AG10803 (cell line): ENCODE data around the gene MYDGF.

Source experiments
- DNase-seq: peaks from one replicate; pipeline ENCODE4 v3.0.0; 2010; ENCODE audit warnings: low read depth
- H3K4me3 ChIP-seq: 2 replicates; pipeline ENCODE4 v1.5.1; 2011; ENCODE audit warnings: mild to moderate bottlenecking, low read length, control low read depth
- TF ChIP-seq, protein P1 (sequence below): conservative IDR thresholded peaks from 2 replicates; pipeline ENCODE4 v1.5.1; 2011; ENCODE audit warnings: mild to moderate bottlenecking, low read length, control low read depth, inconsistent platforms

The MYDGF gene

DNA sequence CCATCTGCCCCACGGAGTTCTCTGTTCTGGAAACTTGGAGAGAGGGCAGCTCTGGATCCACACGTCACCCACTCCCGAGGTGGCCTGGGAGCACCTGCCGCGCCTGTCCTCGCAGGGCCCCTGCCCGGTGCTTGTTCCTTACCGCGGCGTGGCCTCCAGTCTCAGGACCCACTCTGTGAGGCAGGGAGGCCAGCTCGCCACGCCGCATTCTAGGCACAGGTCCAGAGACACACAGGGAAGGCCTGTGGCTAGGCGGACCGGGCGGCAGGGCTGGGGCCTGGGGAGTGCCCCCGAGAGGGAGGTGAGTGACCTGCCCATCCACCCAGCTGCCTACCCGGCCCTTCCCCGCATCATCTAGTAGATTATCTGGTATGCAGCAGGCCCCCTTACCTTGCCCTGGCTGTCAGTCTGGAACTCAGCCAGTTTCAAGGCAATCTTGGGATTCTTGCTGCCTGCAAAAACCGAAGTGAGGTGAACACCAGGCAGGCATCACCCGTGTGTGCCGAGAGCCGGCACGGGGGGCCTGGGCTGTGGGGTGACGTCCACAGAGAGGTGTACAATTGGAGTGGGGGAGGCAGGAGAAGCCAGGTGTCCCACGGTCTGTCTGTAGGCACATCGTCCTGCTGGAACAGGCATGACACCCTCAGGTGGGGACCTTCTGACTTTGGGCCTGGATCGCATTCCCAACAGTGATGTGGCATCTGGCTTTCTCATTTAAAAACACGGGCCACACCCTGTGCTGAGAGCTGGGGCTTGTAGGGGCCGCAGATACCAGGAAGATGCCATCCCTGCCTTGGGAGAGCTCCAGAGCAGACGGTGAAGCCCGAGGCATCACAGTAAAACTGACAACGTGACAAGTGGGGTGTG, 29.9 kb upstream of the MYDGF start:
- H3K4me3 ChIP-seq = no peak overlapping the region
- DNase-seq = no peak
- TF ChIP-seq, protein P1, sequence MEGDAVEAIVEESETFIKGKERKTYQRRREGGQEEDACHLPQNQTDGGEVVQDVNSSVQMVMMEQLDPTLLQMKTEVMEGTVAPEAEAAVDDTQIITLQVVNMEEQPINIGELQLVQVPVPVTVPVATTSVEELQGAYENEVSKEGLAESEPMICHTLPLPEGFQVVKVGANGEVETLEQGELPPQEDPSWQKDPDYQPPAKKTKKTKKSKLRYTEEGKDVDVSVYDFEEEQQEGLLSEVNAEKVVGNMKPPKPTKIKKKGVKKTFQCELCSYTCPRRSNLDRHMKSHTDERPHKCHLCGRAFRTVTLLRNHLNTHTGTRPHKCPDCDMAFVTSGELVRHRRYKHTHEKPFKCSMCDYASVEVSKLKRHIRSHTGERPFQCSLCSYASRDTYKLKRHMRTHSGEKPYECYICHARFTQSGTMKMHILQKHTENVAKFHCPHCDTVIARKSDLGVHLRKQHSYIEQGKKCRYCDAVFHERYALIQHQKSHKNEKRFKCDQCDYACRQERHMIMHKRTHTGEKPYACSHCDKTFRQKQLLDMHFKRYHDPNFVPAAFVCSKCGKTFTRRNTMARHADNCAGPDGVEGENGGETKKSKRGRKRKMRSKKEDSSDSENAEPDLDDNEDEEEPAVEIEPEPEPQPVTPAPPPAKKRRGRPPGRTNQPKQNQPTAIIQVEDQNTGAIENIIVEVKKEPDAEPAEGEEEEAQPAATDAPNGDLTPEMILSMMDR = no peak

DNA sequence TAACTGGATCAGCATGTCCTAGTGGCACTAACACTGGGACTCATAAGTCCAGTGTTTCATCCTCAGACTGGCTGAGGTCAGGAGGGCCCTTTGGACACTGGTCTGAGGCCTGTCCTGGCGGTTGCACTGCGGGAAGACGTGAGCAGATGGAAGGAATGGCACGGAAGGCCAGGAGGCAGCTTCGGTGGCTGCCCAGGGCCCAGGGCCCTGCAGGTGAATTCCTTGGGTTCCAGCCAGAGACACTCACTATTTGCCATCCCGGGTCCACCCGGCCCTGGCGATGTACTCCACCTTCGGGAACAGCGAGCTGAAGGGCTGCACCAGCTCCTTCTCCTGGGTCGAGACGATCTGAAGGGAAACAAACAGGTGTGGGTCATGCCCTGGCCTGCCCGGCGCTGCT, 27.2 kb upstream of the MYDGF start:
- TF ChIP-seq, protein P1 = no peak
- H3K4me3 ChIP-seq = no peak overlapping the region
- no peak for DNase-seq

DNA sequence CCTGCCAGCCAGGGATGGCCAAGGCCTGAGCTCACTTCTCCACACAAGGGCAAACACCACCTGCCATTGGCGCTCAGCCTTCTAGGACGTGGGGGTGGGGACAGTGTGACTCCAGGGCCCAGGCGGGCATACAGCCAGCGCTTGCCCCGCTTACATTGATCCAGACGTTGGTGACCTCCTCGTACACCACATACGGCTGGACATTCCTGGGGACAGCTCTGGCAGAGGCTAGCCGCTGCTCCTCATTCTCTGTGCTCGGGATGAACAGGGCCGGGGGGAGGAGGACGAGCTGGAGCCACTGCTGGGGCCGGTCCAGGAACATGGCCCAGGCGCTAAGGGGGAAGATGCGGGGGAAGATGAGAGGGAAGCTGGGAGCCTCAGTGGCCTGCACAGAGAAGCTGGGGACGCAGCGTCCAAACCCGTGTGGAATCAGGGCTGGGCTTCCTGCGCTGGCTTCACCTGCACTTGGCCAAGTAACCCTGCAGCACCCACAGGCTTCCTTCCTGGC, 25.1 kb upstream of the MYDGF start:
- no peak for DNase-seq
- TF ChIP-seq, protein P1 = no peak
- H3K4me3 ChIP-seq = no peak overlapping the region

DNA sequence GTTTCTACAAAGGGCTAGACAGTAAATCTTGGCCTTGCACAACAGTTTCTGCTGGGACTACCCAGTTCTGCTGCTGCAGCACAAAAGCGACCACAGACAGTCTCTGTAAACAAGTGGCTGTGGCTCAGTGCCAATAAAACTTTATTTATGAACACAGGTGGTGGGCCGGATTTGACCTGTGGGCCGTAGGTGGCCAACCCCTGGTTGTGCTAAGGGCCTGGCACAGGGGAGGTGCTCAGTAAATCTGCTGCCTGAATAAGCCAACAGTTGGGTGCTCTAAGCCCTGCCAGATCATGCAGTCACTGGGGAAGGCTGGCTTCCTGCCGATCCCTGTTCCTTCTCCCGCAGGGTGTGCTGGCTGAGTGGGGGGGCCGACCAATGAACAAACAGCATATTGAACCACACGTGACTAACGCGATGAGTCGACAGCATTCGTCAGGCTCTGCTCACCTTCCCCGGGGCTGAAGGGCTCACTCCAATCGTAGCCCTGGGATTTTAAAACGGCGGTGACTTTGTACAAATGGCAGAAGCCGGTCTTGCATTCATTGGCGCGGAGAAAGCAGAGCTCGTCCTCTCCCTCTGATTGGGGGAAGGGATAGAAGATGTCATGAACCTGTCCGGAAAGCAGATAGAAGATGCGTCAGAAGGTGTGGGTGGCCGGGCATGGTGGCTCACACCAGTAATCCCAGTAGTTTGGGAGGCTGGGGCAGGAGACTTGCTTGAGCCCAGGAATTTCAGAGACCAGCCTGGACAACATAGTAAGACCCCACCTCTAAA, 24.3 kb upstream of the MYDGF start:
- peak; percentile 84 for DNase-seq
- H3K4me3 ChIP-seq = no peak overlapping the region
- TF ChIP-seq, protein P1 = no peak

DNA sequence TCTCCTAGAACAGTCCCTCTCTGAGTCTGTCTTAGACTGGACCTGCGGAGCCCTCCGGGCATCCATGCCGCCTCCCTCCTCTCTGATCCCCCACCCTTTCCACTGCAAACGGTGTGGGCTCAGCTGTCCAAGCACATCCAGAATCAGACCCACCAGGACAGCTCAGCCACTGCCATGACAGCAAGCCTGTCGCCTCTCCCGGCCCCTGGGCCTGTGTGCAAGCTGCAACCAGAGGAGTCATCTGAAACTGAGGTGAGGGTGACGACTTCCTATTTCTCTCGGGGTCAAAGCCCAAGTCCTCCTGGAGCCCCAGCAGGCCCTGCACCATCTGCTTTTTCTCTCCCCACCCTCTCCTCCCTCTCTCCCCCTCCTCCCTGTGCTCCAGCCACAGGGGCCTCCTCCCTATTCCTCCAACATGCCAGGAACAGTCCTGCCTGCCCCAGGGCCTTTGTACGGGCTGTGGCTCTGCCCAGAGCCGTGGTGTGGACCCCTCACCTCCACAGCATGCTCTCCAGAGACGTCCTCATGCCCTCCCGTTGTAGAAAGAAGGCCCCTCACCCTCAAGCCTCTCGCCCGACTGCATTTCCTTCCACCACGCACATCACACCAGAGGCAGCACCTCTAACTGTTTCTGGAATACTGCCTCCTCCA, 23.5 kb upstream of the MYDGF start:
- DNase-seq = no peak
- TF ChIP-seq, protein P1 = no peak
- no peak overlapping the region for H3K4me3 ChIP-seq

DNA sequence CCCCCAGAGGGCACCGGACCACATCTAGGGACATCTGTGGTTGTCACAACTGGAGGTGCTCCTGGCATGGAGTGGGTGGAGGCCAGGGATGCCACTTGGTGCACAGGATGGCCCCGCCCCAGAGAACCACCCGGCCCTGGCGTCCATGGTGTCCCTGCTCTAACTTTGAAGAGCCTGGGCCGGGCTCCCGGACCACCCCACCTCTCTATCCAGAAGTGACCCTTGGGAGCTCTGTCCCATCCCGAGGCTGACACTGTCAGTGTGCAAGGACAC, 22.9 kb upstream of the MYDGF start:
- DNase-seq = no peak
- H3K4me3 ChIP-seq = no peak overlapping the region
- TF ChIP-seq, protein P1 = no peak
